Hematopoietic multipotent progenitor cell (in vitro differentiated cells): ENCODE results near the gene UBP1. TPM values are rescaled to one million over a fixed set of nuclear protein-coding genes. Genes with fewer than 3 reads are reported as not detected.

ENCODE experiments used
- DNase-seq, 3 donors: peaks; one replicate each; pipeline ENCODE4 v3.0.0-alpha.2; 2011 to 2015; ENCODE audit warnings: low read depth in 2 of 3, low spot score in 2 of 3
- total RNA-seq: library from RNA; depleted of rRNA; stranded (reverse); fragments of >200 nt; gene quantifications from one replicate; pipeline ENCODE4 v1.2.3, GENCODE V29; 2012

UBP1 gene
- total RNA-seq, 1 donor, result 42.0 TPM

- no peak for DNase-seq
Observed at GRCh38 chr3:33392144-33392543, 48.1 kb downstream of the UBP1 start.

GRCh38 chr3:33391255-33391995 lies 48.8 kb downstream of the UBP1 start:
- no peak for DNase-seq

- DNase-seq, result no peak
Observed at GRCh38 chr3:33389908-33390307, 50.3 kb downstream of the UBP1 start.

GRCh38 chr3:33388374-33389100 lies 51.7 kb downstream of the UBP1 start:
- DNase-seq, result no peak

- no peak for DNase-seq
Observed at GRCh38 chr3:33386631-33387030, 53.6 kb downstream of the UBP1 start.

DNA sequence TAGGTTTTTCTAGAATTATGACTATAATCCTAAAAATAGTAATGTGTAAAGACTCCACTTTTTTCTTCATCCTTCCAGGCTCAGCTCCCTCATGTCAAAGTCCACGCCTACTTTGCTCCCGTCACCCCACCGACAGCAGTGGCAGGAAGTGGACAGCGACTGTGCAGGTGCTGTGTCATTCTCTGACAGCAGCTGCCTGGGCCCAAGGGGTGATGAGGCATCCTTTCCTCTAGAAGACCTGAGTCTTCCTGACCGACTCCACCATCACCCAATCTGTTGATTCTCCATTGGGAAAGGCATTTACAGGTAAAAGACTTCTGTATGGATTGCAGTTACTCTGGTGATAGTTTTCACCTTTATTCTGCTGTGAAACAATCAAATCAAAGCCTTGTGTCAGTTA lies 54.8 kb downstream of the UBP1 start:
- DNase-seq, result peak in 2 of 3 donors; percentile 26 to 33

DNA sequence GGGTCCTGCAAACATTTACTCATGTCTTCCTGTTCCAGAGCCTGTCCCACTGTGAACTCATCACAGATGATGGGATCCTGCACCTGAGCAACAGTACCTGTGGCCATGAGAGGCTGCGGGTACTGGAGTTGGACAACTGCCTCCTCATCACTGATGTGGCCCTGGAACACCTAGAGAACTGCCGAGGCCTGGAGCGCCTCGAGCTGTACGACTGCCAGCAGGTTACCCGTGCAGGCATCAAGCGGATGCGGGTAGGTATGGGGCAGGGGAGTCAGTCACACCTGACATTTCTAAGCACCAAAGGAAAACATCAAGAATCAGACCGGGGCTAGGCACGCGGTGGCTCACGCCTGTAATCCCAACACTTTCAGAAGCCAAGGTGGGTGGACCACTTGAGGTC lies 56.3 kb downstream of the UBP1 start:
- no peak for DNase-seq

DNA sequence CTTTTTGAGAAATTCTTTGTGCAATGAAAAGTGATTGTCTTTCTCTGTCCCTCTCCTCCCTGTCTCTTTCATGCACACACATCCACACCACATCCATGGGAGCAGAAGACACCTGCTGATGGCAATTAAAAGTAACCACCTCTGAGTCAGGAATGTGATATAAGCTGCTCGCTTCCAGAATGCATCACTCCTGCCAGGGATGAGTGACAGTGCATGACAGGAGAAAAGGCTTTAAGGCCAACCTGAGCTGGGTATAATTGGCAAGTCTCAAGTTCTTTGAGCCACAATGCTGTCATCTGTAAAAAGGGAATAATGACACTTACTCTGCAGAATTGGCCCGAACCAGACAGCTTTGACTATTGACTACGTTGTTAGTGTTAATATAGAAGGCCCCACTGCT lies 59.6 kb downstream of the UBP1 start:
- no peak for DNase-seq

- DNase-seq, result no peak
Observed at GRCh38 chr3:33377931-33378330, 62.3 kb downstream of the UBP1 start.

GRCh38 chr3:33377489-33377888 lies 62.7 kb downstream of the UBP1 start:
- no peak for DNase-seq

DNA sequence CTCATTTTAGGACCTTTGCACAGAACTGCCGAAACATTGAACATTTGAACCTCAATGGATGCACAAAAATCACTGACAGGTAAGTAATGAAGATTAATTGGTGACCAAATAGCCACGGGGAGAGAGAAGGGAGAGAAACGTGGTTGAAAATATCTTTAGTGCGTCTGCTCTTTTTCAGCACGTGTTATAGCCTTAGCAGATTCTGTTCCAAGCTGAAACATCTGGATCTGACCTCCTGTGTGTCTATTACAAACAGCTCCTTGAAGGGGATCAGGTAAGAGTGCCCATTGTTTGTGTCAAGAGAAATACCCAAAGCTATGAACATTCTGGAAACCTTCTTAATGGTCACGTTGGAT lies 67.1 kb downstream of the UBP1 start:
- no peak for DNase-seq

DNA sequence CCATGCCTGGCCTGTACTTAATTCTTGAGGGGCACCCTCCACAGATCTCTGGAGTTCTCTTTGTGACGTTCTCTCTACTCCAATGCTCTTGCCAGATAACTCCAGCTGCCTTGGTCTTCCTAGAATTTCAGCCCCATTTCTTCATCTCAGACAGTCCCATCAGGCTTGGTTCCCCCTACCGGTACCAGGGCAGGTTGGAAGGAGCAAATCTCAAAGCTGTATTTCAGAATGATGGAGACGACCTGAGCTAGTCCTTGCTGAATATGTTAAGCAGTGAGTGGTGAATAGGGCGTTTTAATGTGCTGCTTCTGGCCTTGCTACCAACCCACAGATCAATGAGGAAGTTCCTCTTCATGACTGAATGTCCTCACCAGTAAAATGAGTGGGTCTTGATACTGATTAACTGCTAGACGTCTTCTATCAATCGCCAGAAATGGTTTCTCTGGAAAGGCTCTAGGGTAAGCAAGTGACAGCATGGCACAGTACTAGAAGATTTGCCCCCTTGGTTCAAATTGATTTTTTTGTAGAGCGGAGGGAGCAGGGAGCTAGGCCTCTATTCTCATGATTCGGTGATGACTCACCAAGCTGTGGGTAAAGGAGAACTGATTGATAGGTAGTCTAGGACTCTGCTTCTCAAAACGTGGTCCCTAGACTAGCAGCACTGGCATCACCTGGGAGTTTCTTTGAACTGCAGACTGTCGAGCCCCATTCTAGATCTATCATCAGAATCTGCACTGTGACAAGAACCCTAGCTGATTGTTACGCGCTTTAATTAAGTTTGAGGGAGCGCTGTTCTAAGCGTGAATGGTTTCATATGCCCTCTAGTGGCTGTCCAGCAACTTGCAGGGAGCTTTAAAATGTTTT lies 67.8 kb downstream of the UBP1 start:
- peak; percentile 9 to 68 (median 50) for DNase-seq

DNA sequence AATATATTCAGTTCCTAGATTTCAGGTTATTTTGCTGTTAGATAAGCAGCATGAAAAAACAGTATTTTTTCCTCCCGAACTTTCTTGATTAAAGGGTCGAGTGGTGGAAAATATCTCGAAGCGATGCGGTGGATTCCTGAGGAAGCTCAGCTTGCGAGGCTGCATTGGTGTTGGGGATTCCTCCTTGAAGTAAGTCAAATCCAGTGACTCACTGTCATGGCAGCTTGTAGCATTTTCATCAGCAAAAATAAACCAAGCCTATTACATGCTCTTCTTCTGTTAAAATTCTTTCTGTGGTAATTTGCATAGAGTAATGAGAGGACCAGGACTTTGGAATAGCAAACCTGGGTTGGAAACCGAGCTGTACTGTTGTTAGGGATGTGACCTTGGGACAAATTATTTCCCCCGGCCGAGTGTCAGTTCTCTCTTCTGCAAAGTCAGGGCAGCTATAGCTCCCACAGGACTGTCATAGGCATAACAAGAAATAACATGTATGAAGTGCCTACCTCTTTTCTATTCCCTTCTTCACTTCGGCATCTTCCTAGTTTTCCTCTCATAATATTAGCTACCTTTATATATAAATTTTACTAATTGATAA lies 75.6 kb downstream of the UBP1 start:
- no peak for DNase-seq

GRCh38 chr3:33364060-33364459 lies 76.1 kb downstream of the UBP1 start:
- no peak for DNase-seq

DNA sequence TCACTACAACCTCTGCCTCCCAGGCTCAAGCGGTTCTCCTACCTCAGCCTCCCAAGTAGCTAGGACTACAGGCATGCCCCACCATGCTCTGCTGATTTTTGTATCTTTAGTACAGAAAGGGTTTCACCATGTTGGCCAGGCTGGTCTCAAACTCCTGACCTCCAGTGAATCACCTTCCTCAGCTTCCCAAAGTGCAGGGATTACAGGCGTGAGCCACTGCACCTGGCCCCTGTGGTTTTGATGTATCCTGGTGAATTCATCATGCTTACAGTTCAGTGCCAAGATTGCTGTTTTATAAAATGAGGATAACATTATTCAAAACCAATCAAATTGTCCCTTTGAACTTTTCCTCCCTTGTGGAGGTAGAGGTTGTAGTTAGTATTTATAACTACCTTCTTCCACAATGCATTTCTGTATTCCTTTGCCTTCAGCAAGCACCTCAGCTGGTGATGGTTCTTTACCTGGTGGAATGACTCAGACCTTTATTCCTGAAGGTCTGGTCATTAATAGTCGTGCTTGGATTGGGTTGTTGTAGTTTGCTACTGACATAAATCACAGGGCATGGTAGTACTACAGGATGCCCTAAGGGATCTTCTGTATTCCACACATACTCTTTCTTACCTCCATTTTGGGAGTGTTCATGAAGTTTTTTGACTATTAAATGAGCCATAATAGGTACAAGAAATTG lies 76.9 kb downstream of the UBP1 start:
- no peak for DNase-seq

DNA sequence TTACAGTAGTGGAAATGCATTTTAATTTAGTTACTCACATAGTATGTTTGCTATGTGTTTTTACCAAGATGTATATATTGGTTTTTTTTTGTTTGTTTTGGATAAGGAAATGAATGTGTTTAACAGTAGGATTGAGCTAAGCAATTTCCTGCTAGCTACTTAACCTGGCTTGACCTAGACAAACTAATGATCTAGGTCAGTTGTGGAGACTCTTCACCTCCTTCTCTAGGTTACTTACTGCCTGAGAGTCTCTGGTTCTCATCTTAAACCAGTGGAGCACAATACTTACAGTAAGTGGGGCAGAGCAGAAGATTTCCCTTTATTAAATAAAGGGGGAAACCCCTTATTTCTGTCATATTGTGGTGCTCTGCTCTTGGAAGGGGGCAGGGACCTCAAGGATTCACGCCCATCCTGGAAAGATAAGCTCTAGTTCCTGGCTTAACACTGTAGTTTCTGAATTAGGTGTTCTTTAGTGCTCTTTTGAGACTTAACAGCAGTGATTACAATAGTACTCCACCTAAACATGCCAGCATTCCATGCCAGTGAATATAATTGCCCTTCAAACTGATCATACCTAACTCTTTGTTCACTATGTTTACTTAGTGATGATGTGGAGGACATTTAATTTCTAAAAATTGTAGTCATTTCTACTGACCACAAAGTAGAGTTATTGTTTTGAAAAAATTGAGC lies 79.9 kb downstream of the UBP1 start:
- DNase-seq, result no peak

DNA sequence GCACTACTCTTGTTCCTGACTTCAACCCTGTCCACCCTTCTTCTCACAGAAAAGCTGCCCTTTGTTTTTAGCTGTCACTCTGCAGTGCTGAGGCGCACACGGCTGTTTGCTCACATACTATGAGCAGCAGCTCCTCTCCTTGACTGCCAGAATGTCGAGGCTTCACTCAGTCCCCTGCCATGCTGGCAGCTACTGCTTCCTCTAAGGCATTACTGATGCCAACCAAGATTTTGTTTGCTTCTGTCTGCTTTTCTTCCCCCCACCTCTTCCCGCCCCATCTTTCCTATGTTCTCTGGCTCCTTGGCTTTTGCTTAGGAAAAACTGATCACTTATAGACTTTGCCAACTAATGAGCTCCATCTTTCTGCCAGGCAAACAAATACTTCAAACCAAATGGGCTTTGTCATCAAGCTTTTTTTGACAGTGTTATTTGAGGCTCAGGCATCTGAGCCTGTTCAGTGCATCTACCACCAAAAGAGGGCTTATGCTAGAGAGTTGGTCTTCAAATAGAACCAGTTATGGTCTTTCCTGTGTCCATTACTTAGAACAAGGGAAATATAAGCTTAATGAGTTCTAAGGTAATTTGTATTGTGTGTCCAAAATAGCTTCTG lies 81.9 kb downstream of the UBP1 start:
- no peak for DNase-seq

- DNase-seq, result no peak
Observed at GRCh38 chr3:33355611-33356010, 84.6 kb downstream of the UBP1 start.

GRCh38 chr3:33339758-33340157 lies 100.4 kb downstream of the UBP1 start:
- no peak for DNase-seq
